ENCODE results near the gene BLOC1S5.
A peak's percentile ranks its signal among the peaks of the same experiment; 100 is the strongest.

Gene BLOC1S5

GRCh38 chr6:8105791-8106190 is 41.6 kb upstream of the BLOC1S5 start:
- DNase-seq (ENCODE audit: low read depth, low spot score) = no peak
- TF ChIP-seq YY1 (IDR thresholded peaks at IDR 0.05; ENCODE audit: insufficient read depth, insufficient read length) = no peak
- no peak for TF ChIP-seq ZNF274 (IDR thresholded peaks at IDR 0.05; ENCODE audit: low read depth, low read length)
- no peak for TF ChIP-seq SUZ12 (IDR thresholded peaks at IDR 0.05; ENCODE audit: extremely low read depth, insufficient read depth, insufficient read length)
- H3K36me3 ChIP-seq (ENCODE audit: insufficient read depth, insufficient read length, low read length) = peaks cover under 1% of the 10 kb centered on the region

GRCh38 chr6:8103726-8104125 is 39.5 kb upstream of the BLOC1S5 start:
- Histone ChIP-seq H3K9ac (ENCODE audit: insufficient read length, low read depth) (no peak overlapping the region), H3K4me1 (ENCODE audit: insufficient read depth, insufficient read length) (no peaks in the 10 kb centered on the region), H3K36me3 (ENCODE audit: insufficient read depth, insufficient read length, low read length) (peaks cover 18% of the 10 kb centered on the region), H3K27me3 (ENCODE audit: insufficient read depth, insufficient read length) (no peaks in the 10 kb centered on the region), H3K9me3 (ENCODE audit: insufficient read depth, low read length) (no peaks in the 10 kb centered on the region), H3K4me3 (ENCODE audit: insufficient read length, low read depth) (no peak overlapping the region)
- TF ChIP-seq SUZ12 (IDR thresholded peaks at IDR 0.05; ENCODE audit: extremely low read depth, insufficient read depth, insufficient read length) (no peak), YY1 (IDR thresholded peaks at IDR 0.05; ENCODE audit: insufficient read depth, insufficient read length) (no peak), ZNF274 (IDR thresholded peaks at IDR 0.05; ENCODE audit: low read depth, low read length) (no peak)
- DNase-seq (ENCODE audit: low read depth, low spot score) = no peak

More at GRCh38 chr6:8105791-8106190, 41.6 kb upstream of the BLOC1S5 start:
- H3K4me3 ChIP-seq (ENCODE audit: insufficient read length, low read depth) = no peak overlapping the region
- no peaks in the 10 kb centered on the region for H3K4me1 ChIP-seq (ENCODE audit: insufficient read depth, insufficient read length)
- no peaks in the 10 kb centered on the region for H3K27me3 ChIP-seq (ENCODE audit: insufficient read depth, insufficient read length)
- H3K9ac ChIP-seq (ENCODE audit: insufficient read length, low read depth) = no peak overlapping the region
- H3K9me3 ChIP-seq (ENCODE audit: insufficient read depth, low read length) = no peaks in the 10 kb centered on the region

DNA sequence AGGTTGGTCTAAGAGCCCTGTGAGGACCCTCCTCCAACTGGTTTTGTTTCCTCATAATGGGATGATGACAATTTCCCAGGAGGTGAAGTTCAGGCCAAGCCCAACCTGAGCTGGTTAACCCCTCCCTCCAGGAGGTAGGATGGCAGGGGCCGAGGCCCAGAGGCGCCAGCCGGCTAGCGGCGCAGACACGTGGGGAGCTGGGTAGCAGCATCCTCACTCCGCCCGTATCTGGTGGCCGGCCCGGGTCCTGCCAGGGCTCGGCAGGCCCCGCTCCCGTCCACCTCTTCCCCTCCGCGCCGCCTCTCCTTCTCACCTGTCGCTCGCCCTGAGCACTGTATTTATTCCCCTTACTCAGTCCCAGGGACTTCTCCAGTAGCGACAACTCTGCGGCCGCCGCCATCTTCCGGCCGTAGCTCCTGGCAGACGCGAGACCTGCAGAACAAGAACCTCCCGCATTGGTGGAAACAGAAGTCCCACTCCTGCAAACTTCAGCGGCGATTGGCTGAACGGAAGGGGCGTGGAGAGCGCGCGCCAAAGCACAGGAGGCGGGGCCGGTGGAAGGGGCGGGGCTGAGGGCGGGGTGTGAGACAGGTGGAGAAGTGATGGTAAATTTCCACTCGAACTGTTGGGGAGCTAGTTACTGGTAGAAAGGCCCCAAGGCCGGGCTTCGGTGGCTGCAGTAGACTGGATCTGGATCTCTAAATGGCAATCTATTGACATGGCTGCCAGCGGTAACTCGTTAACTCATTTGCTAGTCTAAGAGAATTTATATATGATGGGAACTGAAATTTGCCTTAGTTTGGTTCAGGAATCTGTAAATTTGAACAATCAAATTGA is 38.2 kb upstream of the BLOC1S5 start, which contains the start of gene EEF1E1:
TSS of gene EEF1E1 (minus strand) at position 427 of the 837 bp plus-strand sequence. CDS start at position 400, 27 bp downstream.
- peak within 1 kb of the TSS; percentile 93 for H3K9ac ChIP-seq (ENCODE audit: insufficient read length, low read depth)
- peak; percentile 85 for DNase-seq (ENCODE audit: low read depth, low spot score)
- H3K9me3 ChIP-seq (ENCODE audit: insufficient read depth, low read length) = no peaks in the 10 kb centered on the region
- no peak for TF ChIP-seq ZNF274 (IDR thresholded peaks at IDR 0.05; ENCODE audit: low read depth, low read length)
- peak; percentile 55 for TF ChIP-seq YY1 (IDR thresholded peaks at IDR 0.05; ENCODE audit: insufficient read depth, insufficient read length)
- no peak for TF ChIP-seq SUZ12 (IDR thresholded peaks at IDR 0.05; ENCODE audit: extremely low read depth, insufficient read depth, insufficient read length)
- peaks cover 28% of the 10 kb centered on the region for H3K36me3 ChIP-seq (ENCODE audit: insufficient read depth, insufficient read length, low read length)
- peak within 1 kb of the TSS; percentile 88 for H3K4me3 ChIP-seq (ENCODE audit: insufficient read length, low read depth)
- no peaks in the 10 kb centered on the region for H3K4me1 ChIP-seq (ENCODE audit: insufficient read depth, insufficient read length)
- no peaks in the 10 kb centered on the region for H3K27me3 ChIP-seq (ENCODE audit: insufficient read depth, insufficient read length)

DNA sequence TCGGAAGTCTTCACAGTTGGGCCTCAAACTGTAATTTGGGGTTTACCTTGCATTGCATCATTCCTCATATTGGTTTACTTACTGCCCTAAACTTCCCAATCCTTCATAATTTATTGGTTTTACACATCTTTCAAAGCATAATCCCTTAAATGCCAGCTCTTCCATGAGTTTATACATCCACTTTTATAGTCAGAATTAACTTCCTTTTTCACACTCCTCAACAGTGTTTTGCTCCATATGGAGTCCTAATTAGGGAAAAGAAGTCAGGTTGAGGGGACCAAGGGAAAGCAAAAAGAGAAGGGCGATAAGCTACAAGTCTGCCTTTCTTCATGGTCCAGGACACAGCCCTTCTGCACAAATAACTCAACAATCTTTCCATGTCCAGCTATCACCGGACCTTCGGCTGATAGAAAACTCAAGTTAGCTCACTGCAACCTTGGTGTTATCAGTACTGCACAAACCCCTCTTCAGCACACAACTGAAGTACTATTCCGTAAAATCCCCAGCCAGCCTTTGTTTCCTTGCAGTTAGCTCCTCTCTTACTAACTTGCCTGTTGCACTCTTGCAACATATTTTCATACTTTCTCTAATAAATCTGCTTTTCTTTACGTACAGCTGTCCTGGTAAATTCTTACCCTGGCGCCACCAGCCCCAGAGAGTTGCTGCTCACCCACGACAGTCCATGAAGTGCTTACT is 36.1 kb upstream of the BLOC1S5 start:
- H3K4me3 ChIP-seq (ENCODE audit: insufficient read length, low read depth) = no peak overlapping the region
- no peak for DNase-seq (ENCODE audit: low read depth, low spot score)
- H3K36me3 ChIP-seq (ENCODE audit: insufficient read depth, insufficient read length, low read length) = peaks cover 46% of the 10 kb centered on the region
- H3K9ac ChIP-seq (ENCODE audit: insufficient read length, low read depth) = no peak overlapping the region
- H3K4me1 ChIP-seq (ENCODE audit: insufficient read depth, insufficient read length) = peaks cover 2% of the 10 kb centered on the region
- no peaks in the 10 kb centered on the region for H3K9me3 ChIP-seq (ENCODE audit: insufficient read depth, low read length)
- TF ChIP-seq SUZ12 (IDR thresholded peaks at IDR 0.05; ENCODE audit: extremely low read depth, insufficient read depth, insufficient read length) = no peak
- no peak for TF ChIP-seq ZNF274 (IDR thresholded peaks at IDR 0.05; ENCODE audit: low read depth, low read length)
- TF ChIP-seq YY1 (IDR thresholded peaks at IDR 0.05; ENCODE audit: insufficient read depth, insufficient read length) = no peak
- no peaks in the 10 kb centered on the region for H3K27me3 ChIP-seq (ENCODE audit: insufficient read depth, insufficient read length)

GRCh38 chr6:8090650-8091049 is 26.5 kb upstream of the BLOC1S5 start:
- H3K27me3 ChIP-seq (ENCODE audit: insufficient read depth, insufficient read length) = no peaks in the 10 kb centered on the region
- DNase-seq (ENCODE audit: low read depth, low spot score) = no peak
- TF ChIP-seq ZNF274 (IDR thresholded peaks at IDR 0.05; ENCODE audit: low read depth, low read length) (no peak), YY1 (IDR thresholded peaks at IDR 0.05; ENCODE audit: insufficient read depth, insufficient read length) (no peak), SUZ12 (IDR thresholded peaks at IDR 0.05; ENCODE audit: extremely low read depth, insufficient read depth, insufficient read length) (no peak)
- no peaks in the 10 kb centered on the region for H3K4me1 ChIP-seq (ENCODE audit: insufficient read depth, insufficient read length)
- no peak overlapping the region for H3K9ac ChIP-seq (ENCODE audit: insufficient read length, low read depth)
- peaks cover 85% of the 10 kb centered on the region for H3K36me3 ChIP-seq (ENCODE audit: insufficient read depth, insufficient read length, low read length)
- H3K9me3 ChIP-seq (ENCODE audit: insufficient read depth, low read length) = peaks cover 6% of the 10 kb centered on the region; the same call in 1 of the 2 replicates
- H3K4me3 ChIP-seq (ENCODE audit: insufficient read length, low read depth) = no peak overlapping the region

DNA sequence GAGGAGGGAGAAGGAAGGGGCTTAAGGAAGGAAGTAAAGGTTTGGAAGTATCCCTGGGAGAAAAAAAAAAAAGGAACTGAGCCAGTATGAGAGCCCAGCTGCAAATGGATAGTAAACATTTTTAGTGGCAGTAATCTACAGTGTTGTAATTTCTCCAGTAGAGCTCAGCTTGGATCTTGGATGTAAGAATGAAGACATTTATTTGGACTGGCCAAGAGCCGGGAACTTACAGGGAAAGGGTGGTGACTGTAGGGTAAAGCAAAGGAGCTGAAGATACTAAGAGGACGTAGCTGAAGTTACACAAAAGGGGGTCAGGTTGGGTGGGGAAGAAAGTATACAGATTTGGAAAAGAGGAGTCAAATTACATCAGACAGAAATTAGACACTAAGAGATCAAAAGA is 24.7 kb upstream of the BLOC1S5 start:
- TF ChIP-seq YY1 (IDR thresholded peaks at IDR 0.05; ENCODE audit: insufficient read depth, insufficient read length) = no peak
- no peak for TF ChIP-seq ZNF274 (IDR thresholded peaks at IDR 0.05; ENCODE audit: low read depth, low read length)
- TF ChIP-seq SUZ12 (IDR thresholded peaks at IDR 0.05; ENCODE audit: extremely low read depth, insufficient read depth, insufficient read length) = no peak

More for the DNA sequence above, 24.7 kb upstream of the BLOC1S5 start:
- Histone ChIP-seq H3K27me3 (ENCODE audit: insufficient read depth, insufficient read length) (no peaks in the 10 kb centered on the region), H3K4me1 (ENCODE audit: insufficient read depth, insufficient read length) (no peaks in the 10 kb centered on the region), H3K9me3 (ENCODE audit: insufficient read depth, low read length) (peaks cover 6% of the 10 kb centered on the region; the same call in 1 of the 2 replicates), H3K36me3 (ENCODE audit: insufficient read depth, insufficient read length, low read length) (peaks cover 71% of the 10 kb centered on the region), H3K4me3 (ENCODE audit: insufficient read length, low read depth) (no peak overlapping the region), H3K9ac (ENCODE audit: insufficient read length, low read depth) (no peak overlapping the region)
- no peak for DNase-seq (ENCODE audit: low read depth, low spot score)

Measured in NT2/D1 (cell line).